Measurements from ENCODE around the gene DNAJC22. TPM values are rescaled to one million over a fixed set of nuclear protein-coding genes. Genes with fewer than 3 reads are reported as not detected.

The DNAJC22 gene
- total and polyA plus RNA-seq, 2 of the 13 experiments (the other 11 are each of a cell fraction or from before 2014, with no cell fraction given), result 25.2 to 31.7 TPM

DNA sequence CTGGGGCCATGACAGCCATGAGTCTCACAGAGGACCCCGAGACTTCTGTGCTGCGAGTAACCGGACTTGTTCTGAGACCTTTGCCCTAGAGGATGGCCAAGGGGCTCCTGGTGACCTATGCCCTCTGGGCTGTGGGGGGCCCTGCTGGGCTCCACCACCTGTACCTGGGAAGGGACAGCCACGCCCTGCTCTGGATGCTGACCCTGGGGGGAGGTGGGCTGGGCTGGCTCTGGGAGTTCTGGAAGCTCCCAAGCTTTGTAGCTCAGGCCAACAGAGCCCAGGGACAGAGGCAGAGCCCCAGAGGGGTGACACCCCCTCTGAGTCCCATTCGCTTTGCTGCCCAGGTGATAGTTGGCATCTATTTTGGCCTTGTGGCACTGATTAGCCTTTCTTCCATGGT lies 2.1 kb downstream of the DNAJC22 start:
- in situ Hi-C loops (cut with HindIII; ENCODE audit: extremely low pct_ligation_motif_present, low pct_unique_long_range_greater_than_20kb) (loop anchor here (10.0 kb wide), 1 partner anchor 64 kb away; no protein-coding TSS in a partner anchor), intact Hi-C loops (cut with micrococcal nuclease; ENCODE audit: unreplicated experiment) (no loop called here)
- ATAC-seq, result no peak
- peaks cover 2 to 3% of the 10 kb centered on the region in 2 experiments; a peak in 2 of 5 replicates for H3K36me3 ChIP-seq (replicated peaks in 1 of 2; ENCODE audit: control insufficient read depth in 1 of 2, insufficient read depth in 2 of 2, low read length in 2 of 2)
- peaks cover 7 to 29% of the 10 kb centered on the region in 2 experiments; a peak in 4 of 5 replicates for H3K27me3 ChIP-seq (ENCODE audit: control insufficient read depth in 1 of 2, insufficient read depth in 2 of 2, low read length in 2 of 2)
- H3K4me3 ChIP-seq (replicated peaks in 1 of 3; ENCODE audit: insufficient read depth in 1 of 3, low read depth in 2 of 3, low read length in 3 of 3), result peak overlapping the region; percentile 63 to 86 (median 84); a peak in 5 of 6 replicates
- POLR2A ChIA-PET, result interaction anchor here (1.4 to 4.5 kb wide), 5 partner anchors 10 to 392 kb away, joined by 4 to 41 read pairs (median 9); partner anchors contain the start of genes SPATS2, TMBIM6 and TROAP
- no TSS peak for BruUV-seq (replicated peaks)
- no peak for DNase-seq (ENCODE audit: low spot score)
- peak overlapping the region; percentile 90 for H3K9ac ChIP-seq (ENCODE audit: insufficient read depth, low read depth, low read length)
- TF ChIP-seq HNF4A (CRISPR knock-in tag; IDR thresholded peaks at IDR 0.05), result 0 out of 2 replicates have a peak, but pooled peaks have one; percentile 6
- TF ChIP-seq FOXP4 (CRISPR knock-in tag; IDR thresholded peaks at IDR 0.05), result no peak
- TF ChIP-seq NRL (CRISPR knock-in tag; IDR thresholded peaks at IDR 0.05; ENCODE audit: borderline replicate concordance), result 0 out of 2 replicates have a peak, but pooled peaks have one; percentile 19
- H3K79me2 ChIP-seq (ENCODE audit: insufficient read depth, low read length), result peaks cover 17% of the 10 kb centered on the region
- 0 out of 2 replicates have a peak, but pooled peaks cover 5% of the 10 kb centered on the region for H4K20me1 ChIP-seq (ENCODE audit: insufficient read depth, low read length)
- H3K4me2 ChIP-seq (ENCODE audit: low read depth, low read length), result peak overlapping the region; percentile 78
- FAIRE-seq, result no peak
- CTCF ChIA-PET (ENCODE audit: low intra/inter-chr PET ratio, low total read pairs), result interaction anchor here (1.2 to 3.0 kb wide), 2 partner anchors 8 to 17 kb away, joined by 6 read pairs; no protein-coding TSS in a partner anchor
- peak overlapping the region; percentile 85 for H3K27ac ChIP-seq (ENCODE audit: extremely low read length, insufficient read depth, low read length)
- no peak overlapping the region for H2AFZ ChIP-seq (ENCODE audit: low read length)
- no peaks in the 10 kb centered on the region for H3K9me3 ChIP-seq (ENCODE audit: low read length)
- 52% methylated on average over 2 of the region's 5 CpGs for WGBS (ENCODE audit: low lambda C conversion rate)
- peaks cover 52% of the 10 kb centered on the region for H3K4me1 ChIP-seq (ENCODE audit: insufficient read depth, low read length)

GRCh38 chr12:49349266-49349665 lies 2.6 kb downstream of the DNAJC22 start:
- H3K9me3 ChIP-seq (ENCODE audit: low read length), result no peaks in the 10 kb centered on the region
- no TSS peak for BruUV-seq (replicated peaks)
- H4K20me1 ChIP-seq (ENCODE audit: insufficient read depth, low read length), result 0 out of 2 replicates have a peak, but pooled peaks cover 2% of the 10 kb centered on the region
- intact Hi-C loops (cut with micrococcal nuclease; ENCODE audit: unreplicated experiment), result no loop called here
- ATAC-seq (no peak), DNase-seq (ENCODE audit: low spot score) (no peak), FAIRE-seq (no peak)
- POLR2A ChIA-PET, result interaction anchor here (1.0 to 4.5 kb wide), 5 partner anchors 9 to 104 kb away, joined by 3 to 41 read pairs (median 9); partner anchors contain the start of genes SPATS2 and TROAP
- peaks cover 2 to 3% of the 10 kb centered on the region in 2 experiments; a peak in 2 of 5 replicates for H3K36me3 ChIP-seq (replicated peaks in 1 of 2; ENCODE audit: control insufficient read depth in 1 of 2, insufficient read depth in 2 of 2, low read length in 2 of 2)
- H3K4me2 ChIP-seq (ENCODE audit: low read depth, low read length), result peak overlapping the region; percentile 78
- no peak overlapping the region for H3K27ac ChIP-seq (ENCODE audit: extremely low read length, insufficient read depth, low read length)
- no peak overlapping the region for H2AFZ ChIP-seq (ENCODE audit: low read length)
- in situ Hi-C loops (cut with HindIII; ENCODE audit: extremely low pct_ligation_motif_present, low pct_unique_long_range_greater_than_20kb), result loop anchor here (10.0 kb wide), 1 partner anchor 64 kb away; no protein-coding TSS in a partner anchor
- H3K9ac ChIP-seq (ENCODE audit: insufficient read depth, low read depth, low read length), result peak overlapping the region; percentile 90; the same call in 1 of the 2 replicates
- H3K4me3 ChIP-seq (replicated peaks in 1 of 3; ENCODE audit: insufficient read depth in 1 of 3, low read depth in 2 of 3, low read length in 3 of 3), result peak overlapping the region; percentile 32 to 86 (median 84)
- peaks cover 6 to 24% of the 10 kb centered on the region in 2 experiments; a peak in 4 of 5 replicates for H3K27me3 ChIP-seq (ENCODE audit: control insufficient read depth in 1 of 2, insufficient read depth in 2 of 2, low read length in 2 of 2)
- CTCF ChIA-PET (ENCODE audit: low intra/inter-chr PET ratio, low total read pairs), result no interaction called here
- WGBS (ENCODE audit: low lambda C conversion rate), result 95% methylated on average over 4 of the region's 11 CpGs
- H3K4me1 ChIP-seq (ENCODE audit: insufficient read depth, low read length), result peaks cover 48% of the 10 kb centered on the region
- H3K79me2 ChIP-seq (ENCODE audit: insufficient read depth, low read length), result peaks cover 17% of the 10 kb centered on the region
- TF ChIP-seq ZBTB38 (CRISPR knock-in tag; IDR thresholded peaks at IDR 0.05), result peak; percentile 73; the same call in 1 of the 2 replicates
- TF ChIP-seq RBM39 (IDR thresholded peaks at IDR 0.05; ENCODE audit: low read depth, low read length, poor library complexity, severe bottlenecking), result no peak
- TF ChIP-seq CCAR2 (optimal IDR thresholded peaks at IDR 0.05; ENCODE audit: low read depth, low read length), result no peak
- peak; percentile 20; the same call in 1 of the 2 replicates for TF ChIP-seq SALL1 (CRISPR knock-in tag; IDR thresholded peaks at IDR 0.05)
- TF ChIP-seq, protein P1, sequence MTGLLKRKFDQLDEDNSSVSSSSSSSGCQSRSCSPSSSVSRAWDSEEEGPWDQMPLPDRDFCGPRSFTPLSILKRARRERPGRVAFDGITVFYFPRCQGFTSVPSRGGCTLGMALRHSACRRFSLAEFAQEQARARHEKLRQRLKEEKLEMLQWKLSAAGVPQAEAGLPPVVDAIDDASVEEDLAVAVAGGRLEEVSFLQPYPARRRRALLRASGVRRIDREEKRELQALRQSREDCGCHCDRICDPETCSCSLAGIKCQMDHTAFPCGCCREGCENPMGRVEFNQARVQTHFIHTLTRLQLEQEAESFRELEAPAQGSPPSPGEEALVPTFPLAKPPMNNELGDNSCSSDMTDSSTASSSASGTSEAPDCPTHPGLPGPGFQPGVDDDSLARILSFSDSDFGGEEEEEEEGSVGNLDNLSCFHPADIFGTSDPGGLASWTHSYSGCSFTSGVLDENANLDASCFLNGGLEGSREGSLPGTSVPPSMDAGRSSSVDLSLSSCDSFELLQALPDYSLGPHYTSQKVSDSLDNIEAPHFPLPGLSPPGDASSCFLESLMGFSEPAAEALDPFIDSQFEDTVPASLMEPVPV (CRISPR knock-in tag; IDR thresholded peaks at IDR 0.05), result no peak
- no peak for TF ChIP-seq ZNF839 (CRISPR knock-in tag; IDR thresholded peaks at IDR 0.05; ENCODE audit: borderline replicate concordance)
- no peak for TF ChIP-seq CHD2 (IDR thresholded peaks at IDR 0.05; ENCODE audit: low read depth, low read length)
- TF ChIP-seq, protein P2, sequence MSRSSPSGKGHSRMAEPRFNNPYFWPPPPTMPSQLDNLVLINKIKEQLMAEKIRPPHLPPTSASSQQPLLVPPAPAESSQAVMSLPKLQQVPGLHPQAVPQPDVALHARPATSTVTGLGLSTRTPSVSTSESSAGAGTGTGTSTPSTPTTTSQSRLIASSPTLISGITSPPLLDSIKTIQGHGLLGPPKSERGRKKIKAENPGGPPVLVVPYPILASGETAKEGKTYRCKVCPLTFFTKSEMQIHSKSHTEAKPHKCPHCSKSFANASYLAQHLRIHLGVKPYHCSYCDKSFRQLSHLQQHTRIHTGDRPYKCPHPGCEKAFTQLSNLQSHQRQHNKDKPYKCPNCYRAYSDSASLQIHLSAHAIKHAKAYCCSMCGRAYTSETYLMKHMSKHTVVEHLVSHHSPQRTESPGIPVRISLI (CRISPR knock-in tag; IDR thresholded peaks at IDR 0.05; ENCODE audit: borderline replicate concordance), result no peak
